ENCODE results near the gene PTGES2. TPM values are rescaled to one million over a fixed set of nuclear protein-coding genes. Genes with fewer than 3 reads are reported as not detected.
A peak's percentile ranks its signal among the peaks of the same experiment; 100 is the strongest.

The PTGES2 gene
- polyA plus RNA-seq, 1 of the 3 experiments (the other 2 are of a cell fraction) = 141 TPM

DNA sequence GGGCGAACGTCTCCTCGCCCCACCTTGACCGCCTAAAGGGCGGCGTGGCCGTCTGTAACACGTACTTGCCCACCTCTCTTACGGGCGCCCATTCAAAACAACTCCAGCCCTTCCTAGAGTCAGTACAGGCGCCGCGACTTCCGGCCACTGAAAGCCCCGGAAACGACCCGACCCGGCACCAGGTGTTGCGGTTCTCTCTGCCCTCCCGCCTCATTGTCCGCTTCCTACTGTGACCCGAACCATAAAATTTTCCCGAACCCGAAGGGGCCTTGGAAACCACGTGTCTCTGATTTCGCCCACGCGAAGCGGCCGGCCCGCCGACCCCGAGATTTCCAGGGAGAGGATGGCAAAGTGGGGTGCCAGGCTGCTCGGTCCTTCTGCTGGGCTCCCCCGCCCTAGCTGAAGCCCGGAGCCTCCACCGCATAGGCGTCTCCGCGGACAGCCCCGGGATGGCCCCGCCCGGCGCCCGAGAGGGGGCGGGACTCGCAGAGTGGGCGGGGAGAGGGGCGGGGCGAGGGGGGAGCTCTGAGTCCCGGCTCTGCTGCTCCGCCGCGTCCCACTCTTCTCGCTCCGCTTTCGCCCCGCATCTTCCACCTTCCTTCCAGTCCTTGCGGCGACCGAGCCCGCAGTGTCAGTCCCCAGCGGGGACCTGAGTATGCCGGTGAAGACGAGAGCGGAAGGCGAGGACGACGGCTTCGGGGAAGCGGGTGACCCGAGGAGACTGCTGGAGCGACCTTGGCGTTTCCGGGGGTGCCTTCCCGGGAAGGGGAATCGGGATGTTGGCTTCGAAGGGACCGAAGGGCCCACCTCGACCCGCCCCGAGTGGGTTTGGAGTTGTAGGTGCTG is 684 bp upstream of the PTGES2 start (continued):
- TF ChIP-seq CHD2 (IDR thresholded peaks at IDR 0.05; ENCODE audit: low read length, partially characterized antibody) (peak; percentile 31), TAF1 (IDR thresholded peaks at IDR 0.05; ENCODE audit: borderline replicate concordance, low read depth, low read length) (peak; percentile 43; the same call in 1 of the 2 replicates)

DNA sequence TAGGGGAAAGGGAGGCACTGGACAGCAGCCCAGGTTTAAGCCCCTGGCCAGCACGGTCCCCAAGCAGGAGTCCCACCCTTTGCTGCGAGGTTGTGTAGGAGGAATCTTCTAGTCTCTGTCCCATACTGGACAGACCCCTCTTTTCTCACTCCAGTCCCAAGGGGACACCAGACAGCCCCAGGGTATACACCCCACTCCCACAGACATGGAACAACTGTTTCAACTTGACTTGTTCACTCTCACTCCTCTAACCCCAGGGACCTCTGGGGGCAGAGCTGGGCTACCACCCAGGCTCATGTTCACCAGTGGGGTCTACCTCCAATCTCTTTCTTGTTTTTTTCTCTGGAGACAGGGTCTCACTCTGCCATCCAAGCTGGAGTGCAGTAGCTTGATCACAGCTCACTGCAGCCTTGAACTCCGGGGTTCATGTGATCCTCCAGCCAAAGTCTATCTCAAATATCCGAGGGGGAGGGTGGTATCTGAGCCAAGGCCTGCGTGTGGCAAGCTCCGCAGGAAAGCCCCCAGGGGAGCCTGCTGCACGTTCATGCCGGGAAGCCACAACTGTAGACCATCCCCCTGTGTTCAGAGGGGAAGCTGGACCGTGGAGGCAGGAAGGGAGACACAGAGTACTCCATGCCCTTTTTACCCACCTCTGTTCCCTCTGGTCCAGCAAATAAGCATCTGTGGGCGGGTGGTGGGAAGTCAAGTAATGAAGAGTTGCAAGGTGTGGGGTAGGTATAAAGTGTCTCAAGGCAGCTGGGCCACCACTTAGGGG is 1.8 kb downstream of the PTGES2 start:
- Histone ChIP-seq H3K27me3 (ENCODE audit: insufficient read depth) (no peaks in the 10 kb centered on the region), H3F3A (replicated peaks; ENCODE audit: insufficient read depth) (no peaks in the 10 kb centered on the region), H3K36me3 (replicated peaks in 1 of 2; ENCODE audit: control insufficient read depth in 1 of 2, insufficient read depth in 2 of 2, low read length in 1 of 2) (peaks cover 0 to 21% of the 10 kb centered on the region in 2 experiments), H2AFZ (ENCODE audit: low read depth) (no peak overlapping the region), H3K4me1 (ENCODE audit: control insufficient read depth in 1 of 2, insufficient read depth in 2 of 2, low read depth in 1 of 2, low read length in 1 of 2) (peaks cover 0 to 22% of the 10 kb centered on the region in 2 experiments; a peak in 1 of 4 replicates), H3K79me2 (ENCODE audit: insufficient read depth) (peaks cover 21% of the 10 kb centered on the region), H3K4me3 (ENCODE audit: low read depth in 2 of 2, low read length in 1 of 2) (peak overlapping the region; percentile 24 to 96; a peak in 3 of 4 replicates), H4K20me1 (ENCODE audit: insufficient read depth) (peaks cover 14% of the 10 kb centered on the region; the same call in 1 of the 2 replicates), H3K4me2 (peak overlapping the region; percentile 98), H3K27ac (ENCODE audit: low read depth in 2 of 2, low read length in 1 of 2) (no peak overlapping the region; a peak in 1 of 4 replicates), H3K9me3 (no peaks in the 10 kb centered on the region), H3K9me2 (no peaks in the 10 kb centered on the region), H3K9ac (0 out of 2 replicates have a peak overlapping the region, but pooled peaks have one; percentile 89)
- ChIA-PET CTCF (interaction anchor here (0.6 to 6.3 kb wide), 8 partner anchors 10 to 256 kb away, joined by 3 to 82 read pairs (median 3); no protein-coding TSS in a partner anchor), POLR2A (no interaction called here)
- 73% methylated on average over 10 of the region's 10 CpGs for WGBS (ENCODE audit: low lambda C conversion rate)
- DNase-seq = no peak
- TF ChIP-seq POLR2AphosphoS5 (IDR thresholded peaks at IDR 0.05; ENCODE audit: low read depth, low read length) = no peak
- TF ChIP-seq CHD2 (IDR thresholded peaks at IDR 0.05; ENCODE audit: low read length, partially characterized antibody) = no peak
- TF ChIP-seq YY1 (IDR thresholded peaks at IDR 0.05; ENCODE audit: low read depth) = no peak
- TF ChIP-seq, protein P1, sequence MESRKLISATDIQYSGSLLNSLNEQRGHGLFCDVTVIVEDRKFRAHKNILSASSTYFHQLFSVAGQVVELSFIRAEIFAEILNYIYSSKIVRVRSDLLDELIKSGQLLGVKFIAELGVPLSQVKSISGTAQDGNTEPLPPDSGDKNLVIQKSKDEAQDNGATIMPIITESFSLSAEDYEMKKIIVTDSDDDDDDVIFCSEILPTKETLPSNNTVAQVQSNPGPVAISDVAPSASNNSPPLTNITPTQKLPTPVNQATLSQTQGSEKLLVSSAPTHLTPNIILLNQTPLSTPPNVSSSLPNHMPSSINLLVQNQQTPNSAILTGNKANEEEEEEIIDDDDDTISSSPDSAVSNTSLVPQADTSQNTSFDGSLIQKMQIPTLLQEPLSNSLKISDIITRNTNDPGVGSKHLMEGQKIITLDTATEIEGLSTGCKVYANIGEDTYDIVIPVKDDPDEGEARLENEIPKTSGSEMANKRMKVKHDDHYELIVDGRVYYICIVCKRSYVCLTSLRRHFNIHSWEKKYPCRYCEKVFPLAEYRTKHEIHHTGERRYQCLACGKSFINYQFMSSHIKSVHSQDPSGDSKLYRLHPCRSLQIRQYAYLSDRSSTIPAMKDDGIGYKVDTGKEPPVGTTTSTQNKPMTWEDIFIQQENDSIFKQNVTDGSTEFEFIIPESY (IDR thresholded peaks at IDR 0.05; ENCODE audit: borderline replicate concordance, low read depth) = no peak
- TF ChIP-seq, protein P2, sequence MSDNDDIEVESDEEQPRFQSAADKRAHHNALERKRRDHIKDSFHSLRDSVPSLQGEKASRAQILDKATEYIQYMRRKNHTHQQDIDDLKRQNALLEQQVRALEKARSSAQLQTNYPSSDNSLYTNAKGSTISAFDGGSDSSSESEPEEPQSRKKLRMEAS (IDR thresholded peaks at IDR 0.05; ENCODE audit: low read depth) = no peak
- TF ChIP-seq NFIC (IDR thresholded peaks at IDR 0.05; ENCODE audit: borderline replicate concordance) = no peak
- no peak for TF ChIP-seq RXRA (IDR thresholded peaks at IDR 0.05; ENCODE audit: borderline replicate concordance, low read depth)
- no peak for TF ChIP-seq FOXM1 (IDR thresholded peaks at IDR 0.05; ENCODE audit: low read depth)
- TF ChIP-seq, protein P3, sequence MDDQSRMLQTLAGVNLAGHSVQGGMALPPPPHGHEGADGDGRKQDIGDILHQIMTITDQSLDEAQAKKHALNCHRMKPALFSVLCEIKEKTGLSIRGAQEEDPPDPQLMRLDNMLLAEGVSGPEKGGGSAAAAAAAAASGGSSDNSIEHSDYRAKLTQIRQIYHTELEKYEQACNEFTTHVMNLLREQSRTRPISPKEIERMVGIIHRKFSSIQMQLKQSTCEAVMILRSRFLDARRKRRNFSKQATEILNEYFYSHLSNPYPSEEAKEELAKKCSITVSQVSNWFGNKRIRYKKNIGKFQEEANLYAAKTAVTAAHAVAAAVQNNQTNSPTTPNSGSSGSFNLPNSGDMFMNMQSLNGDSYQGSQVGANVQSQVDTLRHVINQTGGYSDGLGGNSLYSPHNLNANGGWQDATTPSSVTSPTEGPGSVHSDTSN (IDR thresholded peaks at IDR 0.05) = no peak
- TF ChIP-seq, protein P4, sequence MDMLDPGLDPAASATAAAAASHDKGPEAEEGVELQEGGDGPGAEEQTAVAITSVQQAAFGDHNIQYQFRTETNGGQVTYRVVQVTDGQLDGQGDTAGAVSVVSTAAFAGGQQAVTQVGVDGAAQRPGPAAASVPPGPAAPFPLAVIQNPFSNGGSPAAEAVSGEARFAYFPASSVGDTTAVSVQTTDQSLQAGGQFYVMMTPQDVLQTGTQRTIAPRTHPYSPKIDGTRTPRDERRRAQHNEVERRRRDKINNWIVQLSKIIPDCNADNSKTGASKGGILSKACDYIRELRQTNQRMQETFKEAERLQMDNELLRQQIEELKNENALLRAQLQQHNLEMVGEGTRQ (IDR thresholded peaks at IDR 0.05; ENCODE audit: borderline replicate concordance, low read depth, low read length) = no peak
- TF ChIP-seq FOXJ3 (CRISPR knock-in tag; IDR thresholded peaks at IDR 0.05) = no peak
- no peak for TF ChIP-seq MEF2A (IDR thresholded peaks at IDR 0.05; ENCODE audit: borderline replicate concordance, low read depth)
- no peak for TF ChIP-seq SIN3A (IDR thresholded peaks at IDR 0.05; ENCODE audit: borderline replicate concordance, low read depth, low read length)
- TF ChIP-seq, protein P5, sequence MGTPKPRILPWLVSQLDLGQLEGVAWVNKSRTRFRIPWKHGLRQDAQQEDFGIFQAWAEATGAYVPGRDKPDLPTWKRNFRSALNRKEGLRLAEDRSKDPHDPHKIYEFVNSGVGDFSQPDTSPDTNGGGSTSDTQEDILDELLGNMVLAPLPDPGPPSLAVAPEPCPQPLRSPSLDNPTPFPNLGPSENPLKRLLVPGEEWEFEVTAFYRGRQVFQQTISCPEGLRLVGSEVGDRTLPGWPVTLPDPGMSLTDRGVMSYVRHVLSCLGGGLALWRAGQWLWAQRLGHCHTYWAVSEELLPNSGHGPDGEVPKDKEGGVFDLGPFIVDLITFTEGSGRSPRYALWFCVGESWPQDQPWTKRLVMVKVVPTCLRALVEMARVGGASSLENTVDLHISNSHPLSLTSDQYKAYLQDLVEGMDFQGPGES (IDR thresholded peaks at IDR 0.05; ENCODE audit: low read depth, low read length) = no peak
- no peak for TF ChIP-seq RFX5 (IDR thresholded peaks at IDR 0.05; ENCODE audit: low read length)
- no peak for TF ChIP-seq GABPA (IDR thresholded peaks at IDR 0.05; ENCODE audit: low read depth)
- no peak for TF ChIP-seq ELF1 (IDR thresholded peaks at IDR 0.05)
- TF ChIP-seq MXI1 (IDR thresholded peaks at IDR 0.05; ENCODE audit: low read depth, low read length) = no peak
- TF ChIP-seq EP300 (IDR thresholded peaks at IDR 0.05; ENCODE audit: borderline replicate concordance in 1 of 2, low read depth in 1 of 2, low read length in 1 of 2) = no peak
